GM19463 (cell line): ENCODE measurements around the gene BACH1.
A peak's percentile ranks its signal among the peaks of the same experiment; 100 is the strongest.

Experiments
- ATAC-seq: cut with Tn5 transposase; IDR thresholded peaks from one replicate; pipeline ENCODE4 v1.9.1; 2021; ENCODE audit warnings: mild to moderate bottlenecking, moderate library complexity; ENCODE audit not compliant: unreplicated experiment

Gene BACH1

GRCh38 chr21:29290240-29290639, 8.5 kb upstream of the BACH1 start:
- ATAC-seq, result no peak

DNA sequence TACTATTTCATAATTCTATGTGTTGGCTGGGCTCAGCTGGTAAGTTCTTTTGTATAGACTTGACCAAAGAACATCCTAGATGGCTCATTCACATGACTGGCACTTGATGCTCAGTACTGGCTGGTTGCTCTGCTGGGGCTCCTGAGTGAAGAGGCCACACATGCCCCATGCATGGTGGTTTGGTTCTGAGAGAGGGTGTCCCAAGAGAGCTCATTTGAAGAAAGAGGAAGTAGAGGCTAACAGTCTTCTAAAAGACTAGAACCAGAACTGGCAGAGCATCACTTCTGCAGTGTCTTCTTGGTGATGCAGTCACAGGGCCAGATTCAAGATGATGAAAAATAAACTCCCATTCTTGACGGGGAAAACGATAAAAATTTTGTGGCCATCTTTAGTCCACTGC, 5.2 kb upstream of the BACH1 start:
- ATAC-seq, result peak; percentile 89

DNA sequence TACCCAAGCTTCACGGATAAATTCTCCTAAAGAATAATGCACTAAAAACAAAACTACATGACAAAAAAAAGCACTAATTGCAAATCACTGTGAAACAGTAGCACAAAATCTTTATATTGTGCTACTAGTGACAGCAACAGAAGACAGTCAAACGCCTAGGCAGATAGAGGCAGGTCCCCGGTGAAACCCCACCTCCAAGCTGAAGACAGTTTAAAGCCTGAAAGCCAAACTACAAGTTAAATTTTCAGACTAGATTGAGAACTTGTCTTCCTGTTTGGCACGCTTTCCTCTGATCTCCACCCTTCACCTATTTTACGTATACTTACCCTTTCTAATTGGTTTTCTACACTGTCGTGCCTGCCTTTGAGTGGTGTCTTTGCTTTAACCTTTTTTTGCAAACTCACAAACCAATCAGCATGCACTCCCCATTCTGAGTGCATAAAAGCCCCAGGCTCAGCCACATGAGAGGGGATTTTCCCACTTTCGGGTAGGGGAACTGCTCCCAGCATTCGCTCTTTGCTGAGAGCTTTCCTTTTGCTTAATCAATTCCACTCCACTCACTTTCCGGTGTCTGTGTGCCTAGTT, 3.6 kb upstream of the BACH1 start:
- ATAC-seq, result no peak

DNA sequence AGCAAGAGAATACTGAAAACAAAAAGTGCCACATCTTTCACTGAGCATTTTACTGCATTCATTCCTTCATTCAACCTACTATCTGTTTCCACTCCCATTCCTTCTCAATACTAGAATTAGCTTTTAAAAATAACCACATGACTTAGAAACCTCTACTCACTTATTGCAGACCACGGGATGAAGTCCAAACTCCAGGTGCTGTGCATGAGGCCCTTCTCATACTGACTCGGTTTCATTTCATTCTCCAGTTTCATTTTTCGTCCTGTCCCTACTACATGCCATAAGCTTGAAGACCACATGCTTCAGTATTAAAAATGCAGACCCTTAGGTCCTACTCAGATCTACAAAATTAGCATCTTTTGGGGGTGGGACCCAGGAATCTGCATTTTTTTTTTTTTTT, 2.3 kb upstream of the BACH1 start:
- ATAC-seq, result no peak

DNA sequence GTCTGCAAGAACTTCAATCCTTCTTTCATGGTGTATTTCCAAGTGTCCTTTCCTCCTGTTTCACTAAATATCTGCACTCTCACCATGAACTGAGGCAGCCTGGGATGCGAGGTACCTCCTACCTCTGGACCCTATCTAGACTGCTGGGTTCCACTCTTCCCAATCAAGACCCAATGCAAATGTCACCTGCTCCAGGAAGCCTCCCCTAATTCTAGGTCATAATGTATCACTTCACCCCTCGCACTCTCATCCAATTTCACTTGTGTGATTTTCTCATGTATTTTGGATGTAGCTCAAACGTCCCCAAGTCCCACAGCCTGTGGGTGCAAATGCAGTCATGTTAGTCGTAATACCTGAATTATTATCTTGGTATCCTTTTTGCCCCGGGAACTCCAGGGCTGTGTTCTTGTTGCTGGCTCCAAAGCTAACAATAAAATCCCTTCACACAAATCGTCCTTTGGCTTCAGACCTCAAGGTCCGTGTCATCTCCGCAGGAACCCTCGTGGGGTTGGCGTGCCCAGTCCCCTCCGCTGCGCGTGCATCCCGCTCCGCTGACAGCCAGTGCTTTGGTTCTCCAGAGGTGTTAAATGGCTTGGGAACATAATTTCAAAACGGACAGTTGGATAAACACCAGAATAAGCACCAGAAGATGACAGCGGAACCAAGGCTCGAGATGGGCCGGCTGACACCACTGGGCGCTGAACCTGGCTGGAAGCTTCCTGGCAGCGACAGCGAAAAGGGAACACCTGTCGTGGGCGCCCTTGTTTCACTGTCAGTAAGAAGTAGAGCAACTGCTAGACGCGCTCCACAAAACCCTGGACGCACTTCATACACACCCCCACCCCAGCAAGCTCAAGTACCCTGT, 1.0 kb upstream of the BACH1 start:
- ATAC-seq, result no peak

- ATAC-seq, result peak; percentile 12
Observed at GRCh38 chr21:29299046-29299915, 559 bp downstream of the BACH1 start.

GRCh38 chr21:29299916-29300806, 1.4 kb downstream of the BACH1 start:
- ATAC-seq, result peak; percentile 69

DNA sequence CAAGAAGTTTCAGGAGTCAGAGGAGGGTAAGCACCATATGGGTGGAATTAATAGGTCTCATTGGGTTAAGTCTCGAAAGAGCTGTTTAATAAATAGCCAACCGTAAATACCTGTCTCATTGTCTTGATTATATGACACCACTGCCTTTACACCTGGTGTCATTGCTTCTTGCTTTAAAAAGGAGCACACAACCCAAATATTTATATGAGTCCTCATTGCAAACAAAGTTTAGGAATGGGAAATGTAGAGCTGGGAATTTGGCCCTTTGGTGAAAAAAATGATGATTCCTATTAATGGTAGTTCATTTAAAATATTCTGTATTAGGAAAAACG, 2.1 kb downstream of the BACH1 start:
- no peak for ATAC-seq

- ATAC-seq, result no peak
Observed at GRCh38 chr21:29301691-29302090, 3.0 kb downstream of the BACH1 start.

GRCh38 chr21:29302359-29302875, 3.7 kb downstream of the BACH1 start:
- ATAC-seq, result no peak

GRCh38 chr21:29303288-29303687, 4.6 kb downstream of the BACH1 start:
- no peak for ATAC-seq

DNA sequence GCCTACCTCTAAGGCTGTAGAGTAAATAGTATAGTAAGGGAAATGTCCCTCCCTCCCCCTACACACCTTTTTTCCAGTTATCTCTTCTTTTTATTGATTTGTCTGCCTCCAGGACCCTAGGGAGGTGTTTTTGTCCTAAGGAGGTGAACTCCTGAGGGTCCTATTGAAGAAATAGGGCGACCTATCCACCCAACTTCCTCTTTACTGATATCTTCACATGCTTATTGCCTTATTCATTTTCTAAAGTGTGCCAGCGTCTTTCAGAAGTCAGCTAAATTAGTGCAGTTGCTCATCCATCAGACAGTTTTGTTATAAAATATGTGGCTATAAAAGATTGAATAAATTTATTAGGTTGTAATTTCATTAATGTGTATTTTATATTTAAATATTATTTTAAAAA, 5.9 kb downstream of the BACH1 start:
- ATAC-seq, result no peak

GRCh38 chr21:29305068-29305467, 6.3 kb downstream of the BACH1 start:
- no peak for ATAC-seq

- ATAC-seq, result no peak
Observed at GRCh38 chr21:29305561-29305960, 6.8 kb downstream of the BACH1 start.

DNA sequence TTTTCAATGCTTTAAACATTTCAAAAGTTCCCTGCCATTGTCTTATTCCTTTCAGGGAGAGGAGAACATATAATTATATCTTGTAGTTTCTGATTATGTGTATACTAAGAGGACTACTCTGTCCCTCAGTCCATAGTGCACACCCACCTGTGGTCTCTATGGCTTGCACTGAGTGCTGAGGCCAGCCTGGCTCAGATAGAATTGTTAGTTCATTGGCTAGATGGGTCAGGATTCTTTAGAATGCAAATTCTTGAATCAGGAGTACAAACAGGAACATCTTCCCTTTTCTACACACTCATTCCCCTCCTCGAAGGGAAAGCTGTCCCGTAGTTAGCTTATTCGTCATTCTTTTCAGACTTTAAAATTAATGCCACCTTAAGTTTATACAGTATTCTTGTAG, 8.2 kb downstream of the BACH1 start:
- peak; percentile 45 for ATAC-seq

GRCh38 chr21:29307718-29308455, 9.2 kb downstream of the BACH1 start:
- ATAC-seq, result no peak

- no peak for ATAC-seq
Observed at GRCh38 chr21:29308456-29308783, 9.7 kb downstream of the BACH1 start.

DNA sequence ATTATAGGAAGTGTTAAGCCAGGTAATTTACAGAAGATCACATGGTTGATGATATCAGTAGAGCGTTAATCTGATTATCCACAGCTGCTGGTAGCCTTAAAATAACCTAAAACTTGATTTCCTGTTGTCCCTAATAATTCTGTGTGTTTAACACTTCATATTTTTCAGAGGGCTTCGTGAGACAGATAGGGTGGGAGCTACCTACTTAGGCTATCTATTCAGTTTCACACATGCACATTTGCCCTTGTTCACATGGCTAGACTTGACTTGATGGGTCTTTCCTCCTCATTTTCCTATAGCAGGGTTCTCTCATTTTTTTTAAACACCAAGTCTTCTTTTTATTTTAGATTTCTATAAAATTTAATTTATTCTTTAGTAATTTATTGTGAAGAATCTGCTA, 11.0 kb downstream of the BACH1 start:
- ATAC-seq, result no peak

GRCh38 chr21:29311802-29312201, 13.1 kb downstream of the BACH1 start:
- no peak for ATAC-seq

DNA sequence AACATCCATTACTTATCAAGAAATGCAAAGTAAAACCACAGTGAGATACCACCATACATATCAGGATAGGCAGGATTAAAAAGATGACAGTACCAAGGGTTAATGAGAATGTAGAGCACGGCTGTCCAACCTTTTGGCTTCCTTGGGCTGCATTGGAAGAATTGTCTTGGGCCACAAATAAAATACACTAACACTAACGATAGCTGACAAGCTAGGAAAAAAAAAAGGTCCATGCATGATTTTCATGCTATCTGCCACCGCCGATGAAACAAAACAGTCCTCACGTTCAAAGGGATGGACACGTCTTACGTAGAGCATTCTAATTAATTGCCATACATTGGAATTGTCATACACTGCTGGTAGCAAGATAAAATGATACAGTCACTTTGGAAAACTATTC, 14.3 kb downstream of the BACH1 start:
- ATAC-seq, result no peak
